NOMO-1 treated with DMSO at 0.1 percent for 48 hours (cell line): ENCODE measurements around the gene IFT88.
A peak's percentile ranks its signal among the peaks of the same experiment; 100 is the strongest.

Experiments
- DNase-seq: peaks from one replicate; lab custom pipeline; 2025; ENCODE audit not compliant: unreplicated experiment; lab: John Stamatoyannopoulos, UW

IFT88 gene

DNA sequence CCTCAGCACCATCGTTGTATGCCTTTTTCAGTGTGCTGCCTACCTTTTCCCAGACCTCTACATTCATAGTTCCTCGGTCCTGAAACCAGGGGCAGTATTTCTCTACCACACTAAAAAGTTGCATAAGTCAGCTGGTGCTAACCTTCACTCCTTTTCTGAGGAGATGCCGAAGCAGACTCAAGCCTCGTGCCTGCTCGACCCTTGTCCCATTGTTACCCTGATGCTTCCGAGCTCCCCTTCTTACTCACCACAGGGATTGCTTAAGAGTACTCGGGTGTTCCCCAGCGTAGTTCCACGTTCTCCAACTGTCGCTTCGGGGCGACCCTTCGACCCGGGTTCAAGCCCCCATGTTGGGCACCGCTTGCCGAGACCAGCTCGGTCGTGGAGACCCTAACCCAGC, 117.6 kb downstream of the IFT88 start:
- DNase-seq: no peak

DNA sequence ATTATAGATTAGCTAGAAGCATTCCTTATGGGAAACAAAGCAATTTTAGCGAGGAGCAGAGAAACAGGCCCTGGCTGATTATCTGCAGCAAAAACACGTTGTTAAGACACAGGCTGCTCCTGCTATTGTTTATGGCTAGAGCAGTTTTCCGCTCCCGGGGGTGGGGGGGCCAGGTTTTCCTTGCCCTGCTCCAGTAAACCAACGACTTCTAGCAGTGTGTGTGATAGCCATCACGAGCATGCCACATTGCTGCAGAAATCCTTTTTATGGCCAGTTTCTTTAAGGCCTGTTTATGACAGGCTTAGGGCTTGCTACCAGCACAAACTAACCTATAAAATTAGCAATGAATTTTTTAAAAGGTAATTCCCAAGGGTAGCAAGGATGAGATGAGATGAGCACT, 118.1 kb downstream of the IFT88 start:
- DNase-seq: no peak

DNA sequence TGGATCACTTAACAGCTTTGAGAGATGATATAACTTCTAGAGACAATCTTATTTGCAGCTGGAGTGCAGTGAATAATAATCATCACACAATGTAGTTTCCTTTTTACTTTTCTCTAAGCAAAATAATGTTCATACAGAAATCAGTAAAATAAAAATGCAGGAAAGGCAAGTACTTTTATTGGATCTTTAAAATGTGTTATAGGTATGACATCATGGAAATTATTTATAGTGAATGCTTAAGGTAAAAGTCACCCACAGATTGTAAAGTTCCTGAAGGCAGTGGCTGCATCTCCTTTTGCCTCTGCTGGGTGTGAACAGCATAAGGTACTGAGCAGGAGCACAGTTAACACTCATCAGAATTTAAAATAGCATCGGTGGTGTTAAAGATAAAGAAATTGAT, 119.2 kb downstream of the IFT88 start:
- DNase-seq: no peak

DNA sequence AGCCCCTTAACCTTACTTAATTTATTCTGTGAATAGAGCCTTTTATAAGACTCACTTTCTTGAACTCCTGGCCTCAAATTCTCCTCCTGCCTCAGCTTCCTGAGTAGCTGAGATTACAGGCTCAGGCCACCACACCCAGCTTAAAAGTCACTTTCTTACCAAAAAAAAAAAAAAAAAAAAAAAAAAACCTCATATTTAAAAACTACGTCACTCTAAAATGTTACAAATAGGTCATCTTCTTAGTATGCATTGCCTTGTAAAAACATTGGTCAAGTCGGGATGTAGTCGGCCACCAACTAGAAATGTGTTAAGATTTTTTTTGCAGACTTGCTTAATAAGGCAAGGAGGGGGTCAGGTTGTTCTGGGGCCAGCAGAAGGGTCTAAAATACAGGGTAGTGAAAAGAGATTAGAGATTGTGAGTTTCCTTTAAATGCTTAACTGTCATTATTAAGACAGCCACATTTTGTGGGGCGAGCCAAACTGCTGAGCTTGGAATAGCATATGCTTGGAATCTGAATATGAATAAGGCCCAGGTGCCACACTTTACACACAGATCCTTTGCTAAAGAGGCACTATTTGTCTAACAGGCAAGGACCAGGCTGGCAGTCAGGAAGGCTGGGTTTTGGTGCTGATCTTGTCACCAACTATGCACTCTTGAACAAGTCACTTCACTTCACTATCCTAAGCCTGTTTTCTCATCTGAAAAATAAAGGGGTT, 120.1 kb downstream of the IFT88 start:
- no peak for DNase-seq

DNA sequence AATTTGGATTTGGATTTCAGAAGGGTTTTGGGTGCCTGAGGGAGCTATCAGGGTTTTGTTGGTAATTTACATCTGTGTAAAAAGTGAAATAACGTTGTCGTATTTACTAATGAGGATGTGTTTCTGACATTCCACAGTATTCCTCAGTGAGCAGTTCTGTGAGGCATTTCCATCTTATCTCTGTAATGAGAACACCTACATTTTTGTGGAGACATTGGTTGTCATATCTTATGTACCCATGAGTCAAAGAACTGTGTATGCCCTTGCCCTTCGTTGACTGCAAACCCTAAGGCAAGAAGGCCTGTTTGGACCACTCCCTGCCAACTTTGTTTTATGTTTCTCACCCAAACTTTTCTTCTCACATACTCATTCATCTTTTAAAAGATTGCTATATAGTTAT, 122.3 kb downstream of the IFT88 start:
- no peak for DNase-seq

GRCh38 chr13:20691616-20692015, 124.7 kb downstream of the IFT88 start:
- no peak for DNase-seq

GRCh38 chr13:20696073-20696472, 129.1 kb downstream of the IFT88 start:
- DNase-seq: peak; percentile 74

DNA sequence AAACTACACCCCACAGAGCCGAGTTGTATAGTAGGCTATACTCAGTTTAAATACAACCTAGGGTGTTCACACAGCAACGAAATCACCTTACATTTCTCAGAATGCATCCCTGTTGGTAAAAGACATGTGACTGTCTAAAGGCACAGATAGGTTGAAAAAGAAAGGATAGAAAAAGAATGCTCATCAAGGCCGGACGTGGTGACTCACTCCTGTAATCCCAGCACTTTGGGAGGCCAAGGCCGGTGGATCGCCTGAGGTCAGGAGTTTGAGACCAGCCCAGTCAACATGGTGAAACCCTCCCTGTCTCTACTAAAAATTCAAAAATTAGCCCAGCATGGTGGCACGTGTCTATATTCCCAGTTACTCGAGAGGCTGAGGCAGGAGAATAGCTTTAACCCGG, 132.8 kb downstream of the IFT88 start:
- no peak for DNase-seq

DNA sequence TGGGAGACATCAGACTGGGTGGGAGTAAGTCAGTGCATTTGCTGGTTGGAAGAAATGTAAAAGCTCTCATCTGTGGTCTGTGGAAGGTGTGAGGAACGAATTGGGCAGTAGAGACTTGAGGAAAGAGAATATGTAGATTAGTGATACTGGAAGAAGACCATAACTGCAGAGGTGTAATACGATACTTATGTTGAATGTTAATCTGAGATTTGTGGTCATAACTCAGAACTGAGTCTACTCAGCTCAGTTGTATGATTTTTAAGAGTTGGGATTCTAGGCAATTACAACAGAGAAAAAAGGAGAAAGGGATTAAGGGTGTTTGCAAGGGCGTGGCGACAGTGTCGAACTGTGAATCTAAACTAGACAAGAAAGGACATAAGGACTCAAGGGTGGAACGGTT, 133.3 kb downstream of the IFT88 start:
- DNase-seq: no peak

- DNase-seq: peak; percentile 31
Observed at GRCh38 chr13:20701461-20701860, 134.5 kb downstream of the IFT88 start.

GRCh38 chr13:20702530-20702914, 135.6 kb downstream of the IFT88 start:
- DNase-seq: no peak

DNA sequence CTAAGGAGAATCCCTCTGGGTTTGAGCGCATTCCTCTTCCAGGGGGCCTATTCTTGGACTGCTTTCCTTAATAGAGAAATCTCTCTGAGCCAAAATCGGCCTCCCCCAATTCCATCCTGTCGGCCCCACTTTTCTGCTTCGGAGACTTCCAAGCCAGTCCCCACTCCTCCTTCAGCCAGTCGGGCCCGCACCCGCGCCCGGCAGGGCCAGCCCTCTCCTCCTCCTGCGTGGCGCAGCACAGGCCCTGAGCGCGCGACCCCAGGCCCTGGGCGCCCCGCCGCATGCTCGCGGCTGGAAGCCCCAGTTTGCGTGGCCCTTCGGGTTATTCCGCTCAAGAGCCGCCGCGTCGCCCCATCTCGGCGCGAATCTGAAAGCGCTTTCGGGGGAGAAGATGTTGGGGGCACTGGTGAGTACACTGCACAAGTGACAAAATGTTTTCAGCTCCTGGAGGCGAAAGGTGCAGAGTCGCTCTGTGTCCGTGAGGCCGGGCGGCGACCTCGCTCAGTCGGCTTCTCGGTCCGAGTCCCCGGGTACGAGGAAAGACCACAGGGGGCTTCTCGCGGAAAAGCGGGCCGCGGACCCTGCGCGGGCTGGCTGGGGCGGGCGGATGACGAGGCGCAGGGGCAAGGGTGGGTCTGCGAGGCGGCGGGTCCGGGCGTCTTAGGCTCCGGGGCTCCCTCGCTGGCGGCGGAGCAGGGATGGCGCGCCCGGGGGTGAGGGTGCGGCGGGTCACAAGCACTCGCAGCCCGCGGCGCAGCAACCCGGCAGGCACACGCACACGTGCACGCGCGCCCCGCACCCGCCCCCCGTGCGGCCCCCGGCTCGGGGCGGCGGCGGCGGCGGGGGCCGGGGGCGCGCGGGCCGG, 136.2 kb downstream of the IFT88 start, which contains the start of gene IL17D:
IL17D (plus strand) TSS at position 785 of the 865 bp plus-strand sequence. CDS start 303 bp downstream, outside the sequence.
- peak; percentile 34 for DNase-seq

- DNase-seq: peak; percentile 80
Observed at GRCh38 chr13:20703780-20704458, 137.0 kb downstream of the IFT88 start.

- DNase-seq: no peak
Observed at GRCh38 chr13:20704459-20705069, 137.6 kb downstream of the IFT88 start.

DNA sequence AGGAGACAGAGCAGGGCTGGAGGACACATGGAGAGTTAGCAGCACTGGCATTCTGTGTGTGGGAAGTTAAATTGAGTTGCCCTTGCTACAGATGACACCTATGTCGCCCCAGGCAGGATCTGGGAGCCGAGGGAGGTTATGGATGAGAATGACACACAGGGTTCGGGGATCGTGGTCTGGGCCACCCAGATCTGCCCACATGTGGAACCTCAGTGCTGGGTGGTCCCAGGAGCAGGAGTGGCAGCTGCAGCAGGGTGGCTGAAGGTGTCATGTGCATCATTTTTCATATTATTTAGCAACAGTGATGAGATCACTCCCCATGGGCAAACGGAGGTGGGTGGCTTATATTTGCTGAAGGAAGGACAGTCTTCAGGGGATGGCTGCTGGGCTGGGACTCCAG, 139.7 kb downstream of the IFT88 start:
- DNase-seq: no peak

- DNase-seq: no peak
Observed at GRCh38 chr13:20708216-20708615, 141.3 kb downstream of the IFT88 start.

GRCh38 chr13:20709369-20709768, 142.4 kb downstream of the IFT88 start:
- DNase-seq: no peak

DNA sequence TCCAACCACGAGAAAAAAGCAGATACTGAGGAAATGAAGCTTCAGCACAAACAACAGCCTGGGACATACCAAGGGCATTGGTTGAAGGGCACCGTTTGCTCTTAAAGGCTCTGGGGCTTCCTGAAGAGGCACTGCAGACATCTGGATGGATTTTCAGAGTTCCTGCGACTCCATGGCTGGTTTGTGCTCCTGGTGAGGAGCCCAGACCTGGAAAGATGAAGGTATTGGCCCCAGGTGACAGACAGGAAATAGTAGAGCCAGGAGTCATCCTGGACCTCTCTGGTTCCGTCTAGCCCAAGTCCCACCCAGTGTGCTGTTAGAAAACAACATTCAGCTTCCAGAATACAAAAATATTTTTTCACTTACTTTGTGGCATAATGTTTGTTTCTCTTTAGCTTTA, 142.8 kb downstream of the IFT88 start:
- DNase-seq: no peak

GRCh38 chr13:20711301-20712044, 144.5 kb downstream of the IFT88 start:
- no peak for DNase-seq

GRCh38 chr13:20713014-20713376, 146.0 kb downstream of the IFT88 start:
- DNase-seq: no peak

GRCh38 chr13:20713751-20714150, 146.8 kb downstream of the IFT88 start:
- DNase-seq: no peak
